HG02981 (cell line): ENCODE results near the gene STEAP1.
"Not testable (repeated sequence)": the region's sequence is repeated elsewhere in the genome, so short reads cannot be mapped to it uniquely, and the experiment has no call there.

Experiments used
- ATAC-seq: cut with Tn5 transposase; IDR thresholded peaks from one replicate; pipeline ENCODE4 v1.9.1; 2021; ENCODE audit warnings: mild to moderate bottlenecking, moderate library complexity; ENCODE audit not compliant: unreplicated experiment

The STEAP1 gene

DNA sequence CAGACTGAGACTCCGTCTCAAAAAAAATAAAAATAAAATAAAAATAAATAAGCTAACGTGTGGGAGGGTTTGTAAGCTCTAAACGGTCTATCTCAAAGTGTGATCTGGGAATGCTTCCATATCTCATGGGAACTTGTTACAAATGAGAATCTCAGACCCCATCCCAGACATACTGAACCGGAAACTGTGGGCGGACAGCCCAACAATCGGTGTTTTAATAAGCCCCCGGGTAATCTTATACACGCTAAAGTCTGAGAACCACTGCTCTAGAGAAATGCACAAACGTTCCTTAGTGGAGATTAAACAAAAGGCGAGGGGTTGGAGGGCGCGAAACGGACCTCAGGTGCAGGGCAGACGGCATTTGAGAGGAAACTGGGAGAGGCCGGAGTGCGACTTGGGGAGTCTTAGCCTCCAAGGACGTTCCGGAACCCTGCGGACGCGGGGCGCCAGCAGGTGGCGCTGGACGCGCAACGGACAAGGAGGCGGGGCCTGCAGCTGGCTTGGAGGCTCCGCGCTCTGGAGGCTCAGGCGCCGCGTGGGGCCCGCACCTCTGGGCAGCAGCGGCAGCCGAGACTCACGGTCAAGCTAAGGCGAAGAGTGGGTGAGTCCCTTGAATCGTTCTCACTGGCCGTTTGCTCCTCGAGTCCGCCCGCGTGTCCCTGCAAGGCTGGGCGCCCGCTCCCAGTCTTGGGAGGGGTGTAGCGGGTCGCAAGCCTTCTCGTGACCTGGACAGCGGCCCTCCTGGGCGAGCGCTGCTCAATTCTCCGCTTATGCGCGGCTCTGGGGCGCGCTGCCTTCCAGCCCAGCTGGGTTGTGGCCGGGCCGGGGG lies at the start of gene STEAP1:
STEAP1 (plus strand) TSS at position 527 of the 829 bp plus-strand sequence. CDS start 5,320 bp downstream, outside the sequence.
- peak; percentile 95 for ATAC-seq

DNA sequence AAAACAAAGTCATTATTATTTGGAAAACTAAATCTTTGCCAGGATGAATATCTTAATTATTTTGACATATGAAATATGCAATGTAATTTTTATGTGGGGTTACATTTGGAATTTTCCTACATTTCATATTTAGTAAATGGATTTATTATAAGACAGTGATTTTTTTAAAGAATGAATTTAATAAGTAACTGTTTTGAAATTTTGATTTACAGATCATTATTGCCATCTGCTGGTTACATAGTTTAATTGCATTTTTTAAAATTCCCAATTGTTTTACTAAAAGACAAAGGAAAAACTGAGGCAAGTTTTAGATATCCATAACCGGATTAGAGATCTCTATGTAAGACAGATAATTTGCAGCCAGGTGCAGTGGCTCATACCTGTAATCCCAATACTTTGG lies 39.3 kb upstream of the STEAP1 start:
- not testable (repeated sequence) for ATAC-seq

DNA sequence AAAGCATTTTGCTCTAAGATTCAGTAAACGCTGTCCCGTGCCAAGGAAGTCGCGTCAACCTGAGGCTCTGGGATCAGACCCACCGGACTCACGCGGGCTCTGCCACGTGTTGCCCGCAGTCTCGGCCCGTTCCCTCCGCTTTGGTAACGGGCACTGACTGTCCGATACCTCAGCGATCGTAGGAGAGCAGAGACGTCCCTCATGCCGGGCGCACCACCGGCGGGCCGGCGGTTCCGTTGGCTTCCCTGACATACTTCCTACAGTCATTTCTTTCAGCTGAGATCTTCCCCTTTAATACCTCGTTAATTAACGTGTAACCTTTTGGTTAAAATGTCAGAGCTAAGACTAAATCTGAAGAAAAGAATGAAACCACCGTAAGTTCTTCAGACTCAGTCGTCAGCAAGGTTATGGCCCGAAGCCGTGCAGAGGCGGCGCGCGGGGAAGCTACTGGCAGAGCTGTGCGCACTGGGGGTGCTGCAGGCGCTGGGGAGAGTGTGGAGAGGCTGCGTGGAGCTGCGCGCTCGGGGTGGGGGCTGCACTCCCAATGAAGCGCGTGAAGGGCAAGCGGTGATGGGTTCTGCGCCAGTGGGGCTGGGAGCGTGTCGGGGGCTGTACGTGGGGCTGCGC lies 35.6 kb upstream of the STEAP1 start:
- ATAC-seq: not testable (repeated sequence)

DNA sequence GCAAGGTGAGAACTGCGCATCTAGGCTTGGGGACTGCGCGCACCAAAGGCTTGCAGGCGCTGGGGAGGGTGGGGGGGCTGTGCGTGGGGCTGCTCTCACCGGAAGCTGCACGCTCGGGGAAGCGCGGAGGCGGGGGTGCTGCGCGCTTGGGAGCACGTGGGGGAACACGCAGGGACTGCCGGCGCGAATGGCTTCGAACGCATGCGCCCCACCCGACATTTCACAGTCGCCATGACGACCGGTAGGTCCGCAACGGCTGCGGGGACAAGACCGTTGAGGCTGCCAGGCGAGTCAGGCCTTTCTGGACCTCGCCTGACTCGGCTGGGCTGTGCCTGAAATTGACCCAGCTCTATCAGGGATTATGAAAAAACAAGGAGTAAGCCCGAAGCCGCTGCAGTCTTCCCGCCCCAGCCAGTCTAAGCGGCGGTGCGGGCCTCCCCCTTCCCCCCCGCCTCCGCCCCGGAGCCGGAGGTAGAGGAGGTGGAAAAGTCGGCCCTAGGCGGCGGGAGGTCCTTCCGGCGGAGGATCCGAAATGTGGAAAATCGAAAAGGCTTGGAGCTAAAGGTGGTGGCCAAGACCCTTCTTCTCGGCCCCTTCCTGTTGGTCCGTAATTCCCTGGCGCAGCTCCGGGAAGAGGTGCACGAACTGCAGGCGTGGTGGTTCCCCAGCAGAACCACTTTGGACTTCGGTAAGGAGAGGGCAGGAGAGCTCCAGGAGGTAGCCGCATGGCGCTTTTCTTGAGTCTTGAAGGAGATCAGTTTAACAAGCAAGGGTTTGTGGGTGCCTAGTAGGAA lies 34.9 kb upstream of the STEAP1 start:
- ATAC-seq: no peak

DNA sequence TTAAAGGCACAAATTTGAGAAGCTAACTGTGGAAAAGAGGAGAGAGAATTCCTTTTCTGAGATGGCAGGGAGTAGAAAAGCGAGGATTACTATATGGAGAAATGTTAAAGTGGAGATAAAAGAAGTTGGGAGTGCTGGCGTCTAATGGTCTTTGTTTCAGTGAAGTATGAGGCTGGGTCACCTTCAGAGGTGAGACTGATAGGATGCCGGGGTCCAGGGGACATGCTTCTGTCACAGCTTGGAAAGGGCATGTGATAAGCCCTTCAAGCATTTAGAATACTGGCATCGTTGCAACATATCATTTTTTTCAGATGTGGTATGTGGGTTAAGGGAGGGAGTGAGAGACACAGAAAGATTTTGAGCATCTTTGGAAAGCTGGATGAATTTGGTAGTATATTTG lies 34.1 kb upstream of the STEAP1 start:
- ATAC-seq: not testable (repeated sequence)

DNA sequence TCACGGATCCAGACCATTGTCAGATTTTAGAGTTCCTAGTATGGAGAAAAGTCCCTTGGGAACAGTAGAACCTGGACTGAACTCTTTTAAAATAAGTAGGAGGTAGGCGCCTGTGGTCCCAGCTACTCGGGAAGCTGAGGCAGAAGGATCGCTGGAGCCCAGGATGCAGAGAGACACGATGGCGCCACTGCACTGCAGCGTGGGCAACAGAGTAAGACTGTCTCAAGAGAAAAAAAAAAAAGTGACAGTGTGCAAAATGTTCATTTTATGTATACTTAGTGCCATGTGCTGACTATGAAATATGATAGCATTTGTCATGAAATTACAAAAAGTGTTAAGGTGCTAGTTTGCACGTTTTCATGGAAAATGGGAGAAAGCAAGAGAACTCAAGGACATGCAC lies 22.5 kb upstream of the STEAP1 start:
- ATAC-seq: not testable (repeated sequence)

DNA sequence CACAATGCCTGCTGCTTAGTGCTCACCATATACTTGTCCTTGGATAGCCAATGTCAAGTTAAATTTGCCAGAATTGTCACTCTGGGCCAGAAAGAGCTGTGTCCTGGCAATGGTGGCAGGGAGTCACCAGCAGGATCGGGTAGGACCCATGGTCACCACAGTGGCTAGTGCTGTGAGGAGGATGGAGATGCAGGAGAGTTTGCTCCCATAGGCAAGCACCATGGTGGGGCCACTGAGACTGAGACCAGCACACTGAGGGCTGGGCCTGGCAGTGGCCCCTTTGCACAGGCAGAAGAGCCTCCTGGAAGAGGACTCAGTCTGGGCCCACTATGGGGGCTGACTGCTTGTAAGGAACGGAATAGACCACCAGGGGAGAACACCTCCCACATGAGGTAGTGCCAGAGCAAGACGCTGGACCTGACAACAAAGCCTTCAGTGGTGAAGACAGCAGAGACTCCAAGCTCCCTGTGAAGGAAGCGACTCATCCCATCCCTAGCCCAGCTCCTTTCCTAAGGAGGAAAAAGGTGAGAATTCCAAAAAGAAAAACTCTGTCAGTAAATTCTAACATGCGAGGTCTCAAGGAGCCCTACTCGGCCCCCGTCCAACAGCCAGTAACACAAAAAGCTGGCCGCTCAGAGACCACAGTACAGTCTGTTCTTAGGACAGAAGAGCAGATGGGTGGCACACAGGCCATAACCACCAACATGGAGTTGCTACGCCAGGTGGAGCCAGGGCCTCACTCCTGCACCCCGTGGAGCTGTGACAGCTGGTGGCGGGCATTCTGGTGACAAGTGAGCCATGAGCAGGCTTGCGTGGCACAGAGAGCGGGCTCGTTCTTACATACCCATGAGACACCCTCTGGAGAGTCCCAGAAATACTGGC lies 6.9 kb upstream of the STEAP1 start:
- not testable (repeated sequence) for ATAC-seq

DNA sequence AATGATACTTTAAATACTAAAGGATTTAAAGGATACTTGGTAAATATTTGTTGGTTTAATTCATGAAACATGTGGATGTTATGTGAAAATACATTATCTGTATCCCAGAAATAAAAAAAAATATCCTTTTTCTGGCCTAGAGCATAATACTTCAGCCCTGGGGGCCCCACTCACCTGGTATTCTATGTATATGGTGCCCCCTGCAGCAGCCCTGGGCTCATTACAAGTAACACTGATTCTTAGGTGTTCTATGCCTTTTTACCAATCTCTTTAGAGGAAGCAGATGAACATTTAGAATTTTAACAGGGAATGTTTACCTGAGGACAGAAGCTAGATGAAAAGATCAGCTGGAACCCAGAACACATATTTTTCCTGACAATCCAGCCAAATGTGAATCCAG lies 4.8 kb upstream of the STEAP1 start:
- not testable (repeated sequence) for ATAC-seq

DNA sequence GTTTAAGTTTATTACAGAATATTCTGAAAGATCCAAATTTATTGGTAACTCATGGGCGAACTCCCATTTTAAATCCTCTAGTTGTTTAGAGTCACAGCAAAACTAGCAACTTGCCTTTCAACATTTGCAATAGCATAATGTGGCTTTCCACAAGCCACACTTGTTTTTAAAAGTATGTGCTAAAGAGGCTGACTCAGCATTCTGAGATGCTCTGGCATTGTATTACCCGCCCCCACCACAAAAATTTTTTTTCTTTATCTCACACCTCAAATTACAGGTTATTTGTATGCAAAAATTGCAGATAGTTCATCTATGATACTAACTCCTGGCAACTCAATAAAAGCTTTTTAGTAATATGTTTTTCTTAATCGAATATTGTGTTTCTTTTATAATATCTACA lies 2.4 kb upstream of the STEAP1 start:
- ATAC-seq: not testable (repeated sequence)

DNA sequence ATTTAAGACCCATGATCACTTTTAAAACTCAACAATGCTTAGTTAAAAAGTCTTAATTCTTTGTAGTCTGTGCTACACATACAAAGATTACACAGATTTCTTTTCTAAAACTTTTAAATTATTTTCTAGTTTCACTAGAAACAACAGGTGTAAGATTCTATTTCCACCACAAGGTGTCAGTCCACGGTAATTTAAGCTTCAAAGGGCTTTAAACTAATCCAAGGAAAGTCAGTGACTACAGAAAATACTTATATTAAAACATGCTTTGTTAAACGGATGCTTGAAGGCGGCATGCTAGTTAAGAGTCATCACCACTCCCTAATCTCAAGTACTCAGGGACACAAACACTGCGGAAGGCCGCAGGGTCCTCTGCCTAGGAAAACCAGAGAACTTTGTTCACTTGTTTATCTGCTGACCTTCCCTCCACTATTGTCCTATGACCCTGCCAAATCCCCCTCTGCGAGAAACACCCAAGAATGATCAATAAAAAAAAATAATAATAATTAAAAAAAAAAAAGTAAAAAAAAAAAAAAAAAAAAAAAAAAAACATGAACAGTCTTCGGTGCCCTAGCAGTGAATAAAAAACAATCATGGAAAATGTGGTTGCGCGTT lies 1.5 kb upstream of the STEAP1 start:
- ATAC-seq: not testable (repeated sequence)

DNA sequence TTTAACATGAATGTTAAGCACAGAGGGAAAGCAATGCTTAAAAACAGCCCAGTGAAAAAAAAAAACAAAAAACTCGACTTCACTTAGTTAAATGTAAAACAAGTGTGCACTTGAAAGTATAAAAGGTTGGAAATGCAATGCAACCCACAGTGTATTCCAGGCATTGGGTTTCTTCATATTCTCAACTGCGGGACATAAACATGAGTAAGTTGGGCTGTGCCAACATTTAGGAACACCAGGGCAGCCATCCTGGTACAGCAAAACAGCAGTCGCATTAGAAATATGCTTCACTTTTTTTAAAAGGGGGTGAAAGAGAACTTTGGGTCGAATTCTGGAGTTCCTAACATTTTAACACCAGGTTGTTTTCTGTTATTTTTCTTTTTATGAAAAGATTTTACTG lies 937 bp downstream of the STEAP1 start:
- ATAC-seq: no peak

DNA sequence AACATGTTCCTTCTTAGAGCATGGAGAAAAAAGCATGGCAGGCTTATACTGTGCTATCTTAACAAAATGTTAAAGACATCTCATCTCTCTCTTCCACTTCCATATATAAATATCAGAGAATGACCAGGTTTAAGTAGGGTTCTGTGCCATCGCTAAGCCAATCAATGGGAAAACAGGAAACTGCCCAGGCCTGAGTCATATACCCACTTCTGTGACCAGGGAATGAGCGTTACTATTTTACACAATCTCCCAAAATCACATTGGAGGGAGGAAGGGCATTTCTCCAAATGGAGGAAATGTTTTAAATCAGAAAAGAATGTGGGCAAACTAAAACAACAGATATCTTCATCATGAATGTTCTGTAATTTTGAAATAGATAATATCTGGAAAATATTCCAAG lies 3.1 kb downstream of the STEAP1 start:
- not testable (repeated sequence) for ATAC-seq

DNA sequence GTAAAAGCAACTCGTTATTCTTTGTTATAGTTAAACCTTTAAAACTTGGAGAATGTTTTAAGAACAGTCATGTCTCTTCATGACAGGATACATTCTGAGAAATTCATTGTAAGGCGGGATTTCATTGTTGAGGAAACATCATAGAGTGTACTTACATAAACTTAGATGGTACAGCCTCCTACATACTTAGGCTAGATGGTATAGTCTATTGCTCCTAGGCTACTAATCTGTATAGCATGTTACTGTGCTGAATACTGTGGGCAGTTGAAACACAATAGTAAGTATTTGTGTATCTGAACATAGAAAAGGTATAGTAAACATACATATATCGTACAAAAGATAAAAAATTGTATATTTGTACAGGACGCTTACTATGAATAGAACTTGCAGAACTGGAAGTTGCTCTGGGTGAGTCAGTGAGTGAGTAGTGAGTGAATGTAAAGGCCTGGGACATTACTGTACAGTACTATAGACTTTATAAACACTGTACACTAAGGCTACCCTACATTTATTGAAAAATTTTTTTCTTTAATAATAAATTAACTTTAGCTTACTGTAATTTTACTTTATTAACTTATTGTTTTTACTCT lies 3.6 kb downstream of the STEAP1 start:
- not testable (repeated sequence) for ATAC-seq

DNA sequence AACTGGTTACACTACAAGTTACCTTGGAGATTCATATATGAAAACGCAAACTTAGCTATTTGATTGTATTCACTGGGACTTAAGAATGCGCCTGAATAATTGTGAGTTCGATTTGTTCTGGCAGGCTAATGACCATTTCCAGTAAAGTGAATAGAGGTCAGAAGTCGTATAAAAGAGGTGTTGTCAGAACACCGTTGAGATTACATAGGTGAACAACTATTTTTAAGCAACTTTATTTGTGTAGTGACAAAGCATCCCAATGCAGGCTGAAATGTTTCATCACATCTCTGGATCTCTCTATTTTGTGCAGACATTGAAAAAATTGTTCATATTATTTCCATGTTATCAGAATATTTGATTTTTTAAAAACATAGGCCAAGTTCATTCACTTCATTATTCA lies 9.3 kb downstream of the STEAP1 start:
- no peak for ATAC-seq

DNA sequence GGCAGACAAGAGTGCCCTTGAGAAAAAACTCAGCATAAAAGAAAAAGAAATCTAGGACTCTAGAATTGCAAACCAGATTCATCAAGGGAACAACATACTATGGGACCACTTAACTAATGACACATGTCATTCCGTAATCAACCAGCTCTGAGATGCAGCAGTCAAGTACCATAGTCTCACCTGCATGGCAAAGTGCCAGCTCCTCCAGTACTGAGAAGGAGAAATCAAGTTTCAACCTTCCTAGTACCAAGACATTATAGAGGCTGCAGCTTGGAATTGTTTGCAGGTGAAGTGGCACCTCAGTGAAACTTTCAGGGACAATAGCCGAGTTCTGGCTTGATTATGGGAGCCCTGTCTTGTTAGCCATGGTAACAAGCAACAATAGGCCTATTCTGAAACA lies 11.5 kb downstream of the STEAP1 start:
- ATAC-seq: no peak

DNA sequence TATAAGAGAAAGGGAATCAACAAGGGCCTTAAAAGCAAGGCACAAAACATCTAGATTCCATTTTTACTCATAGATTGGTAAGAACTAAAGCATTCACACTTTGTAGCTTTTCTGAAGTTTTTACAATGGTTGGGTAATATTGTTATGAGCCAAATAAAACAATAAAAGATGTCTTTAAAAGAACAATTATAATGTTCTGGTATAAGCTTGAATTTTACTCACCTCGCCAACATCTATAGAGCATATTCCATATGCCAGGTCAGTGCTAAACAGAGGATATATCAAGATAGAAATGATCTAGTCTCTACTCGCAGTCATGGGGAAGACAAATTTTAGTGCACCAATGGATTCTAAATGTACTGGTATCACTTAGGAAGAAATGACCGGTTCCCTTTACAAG lies 11.9 kb downstream of the STEAP1 start:
- ATAC-seq: no peak

DNA sequence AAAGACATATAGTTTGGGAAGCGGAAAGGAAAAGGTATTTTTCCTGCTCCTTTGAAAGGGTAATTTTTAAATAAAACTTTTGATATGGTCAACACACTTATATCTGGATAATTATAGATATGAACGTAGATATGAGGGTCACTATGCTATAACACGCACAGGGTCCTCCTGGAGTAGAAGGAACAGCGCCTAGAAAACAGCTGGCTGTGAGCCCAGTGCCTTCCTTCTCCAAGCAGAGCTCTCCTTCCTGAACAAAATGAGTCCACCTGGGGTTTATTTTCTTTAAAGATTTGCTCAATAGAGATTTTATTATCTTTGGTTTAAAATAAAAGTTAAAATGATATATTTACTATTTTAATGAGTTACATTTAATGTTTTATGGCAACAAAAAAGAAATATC lies 13.1 kb downstream of the STEAP1 start:
- no peak for ATAC-seq

DNA sequence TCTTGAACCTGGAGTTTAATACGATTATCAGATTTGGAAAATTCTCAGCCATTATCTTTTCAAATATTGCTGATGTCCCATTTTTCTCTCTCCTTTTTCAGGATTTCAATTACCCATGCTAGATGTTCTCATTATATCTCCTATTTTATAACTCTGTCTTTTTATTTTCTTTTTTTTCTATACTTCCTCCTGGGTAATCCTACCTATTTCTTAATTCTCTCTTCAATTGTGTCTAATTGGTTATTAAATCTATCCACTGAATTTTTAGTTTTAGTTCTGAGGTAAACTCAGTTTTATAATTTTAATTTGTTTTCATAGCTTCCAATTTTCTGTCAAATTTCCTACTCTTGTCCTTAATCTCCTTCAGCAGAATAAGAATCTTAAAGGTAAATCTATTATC lies 15.6 kb downstream of the STEAP1 start:
- no peak for ATAC-seq

DNA sequence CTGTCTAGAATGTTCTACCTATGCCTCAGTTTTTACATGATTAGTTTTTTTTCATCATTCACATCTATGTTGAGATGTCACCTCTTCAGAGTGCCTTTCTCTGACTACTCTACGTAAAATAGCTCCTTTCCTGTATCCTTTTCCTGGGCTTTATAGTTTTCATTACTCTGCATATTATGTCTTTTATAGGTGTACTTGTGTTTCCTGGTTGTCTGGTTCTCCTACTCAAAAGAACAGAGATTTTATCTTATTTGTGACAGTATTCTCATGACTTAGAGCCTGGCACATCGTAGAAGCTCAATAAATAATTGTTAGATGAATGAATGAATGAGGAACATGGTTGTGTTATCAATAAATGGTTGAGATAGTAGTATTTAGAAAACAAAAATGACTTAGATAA lies 17.9 kb downstream of the STEAP1 start:
- ATAC-seq: no peak

DNA sequence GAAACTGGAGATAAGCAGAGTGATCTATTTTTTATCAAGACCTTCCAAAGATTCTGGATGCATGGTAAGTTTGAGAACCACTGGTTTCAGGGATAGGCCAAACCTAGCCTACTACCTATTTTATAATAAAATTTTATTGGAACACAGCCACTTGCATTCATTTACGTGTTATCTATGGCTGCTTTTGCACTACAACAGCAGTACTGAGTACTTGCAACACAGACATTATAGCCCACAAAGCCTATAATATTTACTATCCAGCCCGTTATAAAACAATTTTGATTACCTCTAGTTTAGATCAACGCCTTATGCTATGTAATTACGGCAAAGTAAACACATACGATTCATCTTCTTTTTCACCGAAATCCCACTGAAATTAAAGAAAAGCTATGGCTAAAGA lies 18.4 kb downstream of the STEAP1 start:
- ATAC-seq: no peak
